PC-9 (cell line): ENCODE results near the gene CCPG1. TPM values are rescaled to one million over a fixed set of nuclear protein-coding genes. Genes with fewer than 3 reads are reported as not detected.
"Not testable (repeated sequence)": the region's sequence is repeated elsewhere in the genome, so short reads cannot be mapped to it uniquely, and the experiment has no call there.

Source experiments
- BruUV-seq: library from RNA; stranded (reverse); fragments of 400-500 nt; replicated peaks from 2 replicates; lab custom pipeline; 2021; lab: Mats Ljungman, UMichigan
- CTCF ChIA-PET: fragments of 300-600 bp; sonication (Branson Sonifier 250); formaldehyde crosslinking; loops from one replicate; lab custom pipeline; 2022; ENCODE audit warnings: antibody characterized with exemption; lab: Charles Lee
- POLR2A ChIA-PET: fragments of 300-600 bp; sonication (Branson Sonifier 250); formaldehyde crosslinking; loops from one replicate; lab custom pipeline; 2022; ENCODE audit warnings: antibody characterized with exemption; ENCODE audit not compliant: unreplicated experiment; lab: Charles Lee
- DNase-seq, 2 experiments: peaks; one replicate each; pipeline versions ENCODE4 v3.0.0 to v3.0.0-alpha.2; 2015 to 2022; ENCODE audit warnings: mixed read lengths in 1 of 2
- H2AFZ ChIP-seq: fragments of 200-600 bp; sonication (generic); 2 replicates; pipeline ENCODE4 v1.8.1; 2017; ENCODE audit warnings: antibody characterized with exemption
- H3F3A ChIP-seq: fragments of 200-600 bp; sonication (generic); 2 replicates; pipeline ENCODE4 v1.8.1; 2017; ENCODE audit warnings: antibody characterized with exemption, mild to moderate bottlenecking, low read depth; ENCODE audit not compliant: insufficient read depth
- H3K27ac ChIP-seq: fragments of 200-600 bp; sonication (generic); 2 replicates; pipeline ENCODE4 v1.6.1; 2016; ENCODE audit warnings: mixed run types
- H3K27me3 ChIP-seq: fragments of 200-600 bp; sonication (generic); 2 replicates; pipeline ENCODE4 v1.6.1; 2016; ENCODE audit warnings: low read depth, mixed run types; ENCODE audit not compliant: insufficient read depth
- H3K36me3 ChIP-seq: fragments of 200-600 bp; sonication (generic); 2 replicates; pipeline ENCODE4 v1.6.1; 2016; ENCODE audit warnings: low read depth, mixed run types
- H3K4me1 ChIP-seq: fragments of 200-600 bp; sonication (generic); replicated peaks from 2 replicates; pipeline ENCODE4 v1.6.1; 2016; ENCODE audit warnings: mixed run types; ENCODE audit not compliant: insufficient read depth
- H3K4me2 ChIP-seq: fragments of 200-600 bp; sonication (generic); 2 replicates; pipeline ENCODE4 v1.6.1; 2017; ENCODE audit warnings: mixed run types
- H3K4me3 ChIP-seq: fragments of 200-600 bp; sonication (generic); 2 replicates; pipeline ENCODE4 v1.6.1; 2016; ENCODE audit warnings: mixed run types
- H3K79me2 ChIP-seq: fragments of 200-600 bp; sonication (generic); 2 replicates; pipeline ENCODE4 v1.6.1; 2017; ENCODE audit warnings: low read depth, mixed run types
- H3K9me2 ChIP-seq: fragments of 200-600 bp; sonication (generic); 2 replicates; pipeline ENCODE4 v1.8.1; 2017; ENCODE audit warnings: mild to moderate bottlenecking; ENCODE audit not compliant: insufficient read depth
- H3K9me3 ChIP-seq: fragments of 200-600 bp; sonication (generic); 2 replicates; pipeline ENCODE4 v1.8.1; 2016; ENCODE audit warnings: low read depth; ENCODE audit not compliant: insufficient read depth
- H4K20me1 ChIP-seq: fragments of 200-600 bp; sonication (generic); 2 replicates; pipeline ENCODE4 v1.8.1; 2017; ENCODE audit not compliant: insufficient read depth
- EZH2 ChIP-seq: fragments of 200-600 bp; sonication (generic); IDR thresholded peaks from 2 replicates; pipeline ENCODE4 v1.8.0; 2017; ENCODE audit warnings: antibody characterized with exemption, low read depth
- intact Hi-C: fragments of 100-400 bp; cut with micrococcal nuclease; formaldehyde crosslinking; loops from one replicate; pipeline ENCODE4 v1.10.0; 2022; ENCODE audit not compliant: unreplicated experiment
- total RNA-seq: library from RNA; stranded (reverse); gene quantifications from 2 replicates; pipeline ENCODE4 v1.2.3, GENCODE V29; 2021
- TF ChIP-seq, protein P1 (sequence below): fragments of 200-600 bp; sonication (generic); conservative IDR thresholded peaks from 2 replicates; pipeline ENCODE4 v1.6.1; 2017; ENCODE audit warnings: mixed run types, antibody characterized with exemption, mild to moderate bottlenecking, moderate library complexity

The CCPG1 gene
- total RNA-seq, 1 experiment from 2014 or later = 26.3 TPM

- H3K9me2 ChIP-seq, H3K4me3 ChIP-seq, H3K79me2 ChIP-seq, H3K4me2 ChIP-seq, POLR2A ChIA-PET, H3K27me3 ChIP-seq, H3K9me3 ChIP-seq, H3K27ac ChIP-seq, CTCF ChIA-PET, intact Hi-C loops, DNase-seq, H3K36me3 ChIP-seq, H4K20me1 ChIP-seq, H2AFZ ChIP-seq, H3F3A ChIP-seq, BruUV-seq, H3K4me1 ChIP-seq: not testable (repeated sequence)
Measured at GRCh38 chr15:55443141-55443540, 35.0 kb upstream of the CCPG1 start.

DNA sequence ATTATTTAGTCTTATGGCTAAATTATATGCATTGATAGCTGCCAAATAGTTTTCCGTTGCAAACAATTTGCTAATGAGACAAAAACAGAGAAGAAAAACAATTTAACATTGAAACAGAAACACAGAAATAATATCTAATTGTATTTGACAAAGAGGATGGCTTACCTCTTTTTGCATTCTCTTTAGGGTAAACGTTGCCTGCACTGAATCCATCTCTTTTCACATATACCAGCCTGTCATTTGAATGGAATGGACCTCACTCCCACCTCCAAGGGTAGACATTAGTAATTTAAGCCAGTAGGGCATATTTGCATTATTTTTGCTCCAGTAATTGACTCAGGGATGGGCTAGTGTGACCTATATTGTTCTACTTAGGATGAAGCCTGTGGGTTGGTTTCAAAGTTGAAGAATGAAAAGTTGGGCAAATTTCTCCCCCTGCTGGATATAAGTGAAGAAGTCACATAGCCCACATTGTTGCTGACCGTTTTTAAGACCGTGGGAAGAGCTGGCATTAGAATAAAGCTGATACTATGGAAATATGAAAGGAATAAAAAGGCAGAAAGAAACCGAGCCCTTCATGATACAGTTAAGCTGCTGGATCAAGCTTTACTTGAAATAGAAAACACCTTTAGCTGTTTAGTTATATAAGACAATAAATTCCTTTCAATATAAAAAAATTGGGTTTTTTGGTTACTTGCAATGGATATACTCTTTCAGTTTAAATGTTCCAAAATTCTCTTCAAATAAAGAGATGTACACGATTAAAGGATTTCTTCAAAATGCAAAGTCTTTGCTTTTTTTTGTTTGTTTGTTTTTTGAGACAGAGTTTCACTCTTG, 27.0 kb upstream of the CCPG1 start:
- H3K27me3 ChIP-seq = no peaks in the 10 kb centered on the region
- no TSS peak for BruUV-seq
- CTCF ChIA-PET = interaction anchor here (0.6 to 0.9 kb wide), 7 partner anchors 27 to 1828 kb away, joined by 3 to 8 read pairs (median 3); partner anchors contain the start of genes CCPG1 and PIERCE2
- no peaks in the 10 kb centered on the region for H3K36me3 ChIP-seq
- no peaks in the 10 kb centered on the region for H3K79me2 ChIP-seq
- H3K4me1 ChIP-seq = no peaks in the 10 kb centered on the region
- no peaks in the 10 kb centered on the region for H3K9me2 ChIP-seq
- H3K4me2 ChIP-seq = no peak overlapping the region
- H2AFZ ChIP-seq = no peak overlapping the region
- TF ChIP-seq EZH2 = no peak
- TF ChIP-seq, protein P1, sequence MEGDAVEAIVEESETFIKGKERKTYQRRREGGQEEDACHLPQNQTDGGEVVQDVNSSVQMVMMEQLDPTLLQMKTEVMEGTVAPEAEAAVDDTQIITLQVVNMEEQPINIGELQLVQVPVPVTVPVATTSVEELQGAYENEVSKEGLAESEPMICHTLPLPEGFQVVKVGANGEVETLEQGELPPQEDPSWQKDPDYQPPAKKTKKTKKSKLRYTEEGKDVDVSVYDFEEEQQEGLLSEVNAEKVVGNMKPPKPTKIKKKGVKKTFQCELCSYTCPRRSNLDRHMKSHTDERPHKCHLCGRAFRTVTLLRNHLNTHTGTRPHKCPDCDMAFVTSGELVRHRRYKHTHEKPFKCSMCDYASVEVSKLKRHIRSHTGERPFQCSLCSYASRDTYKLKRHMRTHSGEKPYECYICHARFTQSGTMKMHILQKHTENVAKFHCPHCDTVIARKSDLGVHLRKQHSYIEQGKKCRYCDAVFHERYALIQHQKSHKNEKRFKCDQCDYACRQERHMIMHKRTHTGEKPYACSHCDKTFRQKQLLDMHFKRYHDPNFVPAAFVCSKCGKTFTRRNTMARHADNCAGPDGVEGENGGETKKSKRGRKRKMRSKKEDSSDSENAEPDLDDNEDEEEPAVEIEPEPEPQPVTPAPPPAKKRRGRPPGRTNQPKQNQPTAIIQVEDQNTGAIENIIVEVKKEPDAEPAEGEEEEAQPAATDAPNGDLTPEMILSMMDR = peak; percentile 65
- no peak overlapping the region for H3K27ac ChIP-seq
- POLR2A ChIA-PET = interaction anchor here (0.9 kb wide), 1 partner anchor 243 kb away, joined by 5 read pairs; no protein-coding TSS in a partner anchor
- no peaks in the 10 kb centered on the region for H3K9me3 ChIP-seq
- H4K20me1 ChIP-seq = no peaks in the 10 kb centered on the region
- intact Hi-C loops = loop anchor here (1.0 to 10.0 kb wide), 3 partner anchors 145 to 1470 kb away; no protein-coding TSS in a partner anchor
- no peaks in the 10 kb centered on the region for H3F3A ChIP-seq
- no peak overlapping the region for H3K4me3 ChIP-seq
- peak; percentile 5 to 37 for DNase-seq

- no peak for DNase-seq
- Histone ChIP-seq H3K79me2 (no peaks in the 10 kb centered on the region), H2AFZ (no peak overlapping the region), H3K27ac (no peak overlapping the region), H4K20me1 (no peaks in the 10 kb centered on the region), H3K9me2 (no peaks in the 10 kb centered on the region), H3F3A (no peaks in the 10 kb centered on the region), H3K4me3 (no peak overlapping the region), H3K27me3 (no peaks in the 10 kb centered on the region), H3K4me1 (no peaks in the 10 kb centered on the region), H3K4me2 (no peak overlapping the region), H3K9me3 (no peaks in the 10 kb centered on the region), H3K36me3 (no peaks in the 10 kb centered on the region)
- ChIA-PET CTCF (no interaction called here), POLR2A (no interaction called here)
- TF ChIP-seq, protein P1 = no peak
- TF ChIP-seq EZH2 = no peak
- intact Hi-C loops = no loop called here
- BruUV-seq = no TSS peak
Measured at GRCh38 chr15:55422089-55422488, 13.9 kb upstream of the CCPG1 start.
